GM18873 (cell line): Measurements from ENCODE around the gene MATR3.
"Not testable (repeated sequence)": the region's sequence is repeated elsewhere in the genome, so short reads cannot be mapped to it uniquely, and the experiment has no call there.

Experiments used
- ATAC-seq: cut with Tn5 transposase; IDR thresholded peaks from one replicate; pipeline ENCODE4 v1.9.1; 2021; ENCODE audit warnings: mild to moderate bottlenecking, moderate library complexity, moderate number of reproducible peaks; ENCODE audit not compliant: unreplicated experiment, low FRiP score

Gene MATR3

DNA sequence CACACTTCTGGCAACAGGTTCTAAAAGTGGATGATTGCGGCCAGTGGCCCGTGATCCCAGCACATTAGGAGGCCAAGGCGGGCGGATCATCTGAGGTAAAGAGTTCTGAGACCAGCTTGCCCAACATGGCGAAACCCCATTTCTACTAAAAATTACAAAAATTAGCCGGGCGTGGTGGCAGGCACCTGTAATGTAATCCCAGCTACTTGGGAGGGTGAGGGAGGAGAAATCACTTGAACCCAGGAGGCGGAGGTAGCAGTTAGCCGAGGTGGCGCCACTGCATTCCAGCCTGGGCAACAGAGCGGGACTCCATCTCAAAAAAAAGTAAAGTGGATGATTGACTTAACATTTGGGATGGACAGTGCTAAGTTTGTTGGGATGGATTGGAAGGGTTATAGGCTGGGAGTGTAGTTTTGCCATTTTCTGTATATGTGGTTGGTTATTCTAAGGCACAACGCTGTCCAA is 3.4 kb downstream of the MATR3 start:
- ATAC-seq: no peak

DNA sequence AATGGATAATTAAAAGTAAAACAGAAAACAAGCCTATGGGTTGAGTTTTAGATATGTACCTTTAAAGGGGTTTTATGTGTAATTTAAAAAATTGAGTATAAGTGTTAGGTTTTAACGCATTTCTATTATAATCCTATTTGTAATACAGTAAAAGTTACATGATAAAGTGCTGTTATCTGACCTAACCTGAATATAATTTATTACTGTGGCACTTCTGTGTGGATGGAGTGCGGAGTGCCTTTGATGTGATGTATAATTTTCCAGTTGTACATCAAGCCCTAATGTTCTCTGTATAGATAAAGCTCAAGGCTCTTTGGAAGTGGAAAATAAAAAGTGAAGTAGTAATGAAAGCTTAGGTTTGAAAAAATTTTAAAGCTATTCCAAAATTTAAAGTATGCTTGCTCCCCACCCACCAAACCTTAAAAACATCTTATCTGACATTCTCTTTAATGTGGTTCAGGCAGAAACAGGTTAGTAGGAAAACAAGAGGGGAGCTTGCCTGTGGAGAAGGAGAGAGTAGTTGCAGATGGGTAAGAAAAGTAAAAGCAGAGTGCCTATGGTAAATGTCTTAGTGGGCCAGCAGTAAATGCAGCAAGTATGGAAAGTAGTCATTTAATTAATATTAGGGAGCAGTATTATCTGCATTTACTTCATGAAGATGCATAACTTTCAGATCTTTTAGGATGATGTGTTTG is 4.0 kb downstream of the MATR3 start:
- ATAC-seq: no peak

DNA sequence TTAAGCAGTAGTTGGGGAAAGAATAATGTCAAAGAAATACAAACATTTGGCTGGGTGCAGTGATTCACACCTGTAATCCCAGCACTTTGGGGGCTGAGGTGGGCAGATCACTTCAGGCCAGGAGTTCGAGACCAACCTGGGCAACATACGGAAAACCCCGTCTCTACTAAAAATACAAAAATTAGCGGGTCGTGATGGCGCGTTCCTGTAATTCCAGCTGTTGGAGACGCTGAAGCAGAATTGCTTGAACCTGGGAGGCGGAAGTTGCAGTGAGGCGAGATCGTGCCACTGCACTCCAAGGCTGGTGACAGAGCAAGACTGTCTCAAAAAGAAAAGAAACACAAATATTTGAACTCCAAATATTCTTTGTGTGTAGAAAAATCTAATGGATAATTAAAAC is 4.7 kb downstream of the MATR3 start:
- ATAC-seq: no peak

DNA sequence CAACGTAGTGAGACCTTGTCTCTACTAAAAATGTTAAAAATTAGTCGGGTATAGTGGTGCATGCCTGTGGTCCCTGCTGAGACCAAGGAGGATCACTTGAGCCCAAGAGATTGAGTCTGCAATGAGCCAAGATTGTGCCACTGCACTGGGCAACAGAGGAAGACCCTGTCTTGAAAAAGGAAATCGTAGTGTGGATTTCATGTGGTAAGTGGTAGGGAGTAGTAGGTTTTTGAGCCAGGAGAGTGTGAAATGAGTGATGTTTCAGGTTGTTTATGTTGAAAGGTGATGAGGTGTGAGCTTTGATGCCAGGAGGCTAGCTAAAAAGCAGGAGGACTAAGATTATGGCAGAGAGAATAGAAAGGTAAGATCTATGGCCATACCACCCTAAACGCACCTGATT is 5.9 kb downstream of the MATR3 start:
- ATAC-seq: no peak

DNA sequence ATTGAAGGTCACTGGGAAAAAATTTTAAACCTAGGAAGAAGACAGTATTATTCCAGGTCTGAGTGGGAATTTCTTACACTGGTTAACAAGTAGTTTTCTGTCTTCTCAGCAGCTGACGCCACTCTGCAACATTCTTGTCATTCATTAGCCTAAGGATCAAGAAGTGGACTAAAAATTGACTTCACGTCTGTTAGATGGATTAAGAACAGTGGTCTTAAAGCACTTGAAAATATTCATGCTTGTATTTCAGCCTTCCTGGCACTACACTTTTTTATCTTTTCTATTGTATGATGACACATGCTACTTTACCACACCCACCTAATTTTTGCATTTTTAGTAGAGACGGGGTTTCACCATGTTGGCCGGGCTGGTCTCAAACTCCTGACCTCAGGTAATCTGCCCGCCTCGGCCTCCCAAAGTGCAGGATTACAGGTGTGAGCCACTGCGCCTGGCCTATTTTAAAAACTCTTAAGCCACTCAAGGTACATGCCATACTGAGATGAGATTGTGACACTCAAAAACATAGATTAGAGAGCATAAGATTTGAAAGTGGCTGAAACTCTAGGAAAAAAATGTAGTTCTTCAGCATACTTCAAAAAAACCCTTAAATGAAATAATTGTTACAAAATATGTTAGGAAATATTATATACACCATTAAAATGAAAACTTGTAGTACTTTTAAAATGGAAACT is 8.4 kb downstream of the MATR3 start:
- no peak for ATAC-seq

DNA sequence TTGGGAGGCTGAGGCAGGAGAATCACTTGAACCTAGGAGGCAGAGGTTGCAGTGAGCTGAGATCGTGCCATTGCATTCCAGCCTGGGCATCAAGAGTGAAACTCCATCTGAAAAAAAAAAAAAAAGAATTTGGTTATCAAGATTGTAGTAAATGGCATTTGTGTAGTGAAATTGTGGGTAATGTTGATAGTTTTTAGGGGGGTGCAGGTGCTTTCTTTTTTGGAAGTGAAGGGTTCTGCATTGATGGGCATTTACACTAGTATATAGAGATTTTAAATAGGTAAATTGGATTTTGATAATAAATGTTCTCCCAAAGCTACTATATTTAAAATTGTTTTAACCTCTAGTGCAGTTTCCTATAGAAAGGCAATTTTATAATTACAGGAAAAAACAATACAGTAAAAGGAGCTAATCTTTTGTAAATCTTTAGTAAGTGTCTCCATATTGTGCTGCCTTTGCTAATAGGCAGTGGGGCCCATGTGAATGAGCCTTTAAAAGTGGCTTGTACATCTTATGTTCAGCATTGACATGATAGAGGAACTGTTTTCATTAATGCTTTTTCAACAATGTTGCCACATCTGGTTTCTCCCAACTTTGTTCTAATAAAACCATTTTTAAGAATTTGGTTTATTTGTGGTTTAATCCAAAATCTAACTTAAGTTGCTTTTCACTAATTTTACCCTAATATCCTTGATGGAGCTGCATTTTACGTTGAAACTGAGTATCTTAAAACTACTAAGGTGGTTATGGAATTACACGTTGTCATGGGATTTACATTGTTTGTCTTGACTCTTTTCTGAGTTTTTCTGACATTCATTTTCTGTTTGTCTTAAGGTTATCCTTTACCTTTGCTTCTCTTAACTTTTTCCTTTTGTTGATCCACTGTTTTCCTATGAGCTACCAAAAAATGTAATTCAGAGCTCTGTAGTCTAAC is 11.1 kb downstream of the MATR3 start:
- no peak for ATAC-seq

DNA sequence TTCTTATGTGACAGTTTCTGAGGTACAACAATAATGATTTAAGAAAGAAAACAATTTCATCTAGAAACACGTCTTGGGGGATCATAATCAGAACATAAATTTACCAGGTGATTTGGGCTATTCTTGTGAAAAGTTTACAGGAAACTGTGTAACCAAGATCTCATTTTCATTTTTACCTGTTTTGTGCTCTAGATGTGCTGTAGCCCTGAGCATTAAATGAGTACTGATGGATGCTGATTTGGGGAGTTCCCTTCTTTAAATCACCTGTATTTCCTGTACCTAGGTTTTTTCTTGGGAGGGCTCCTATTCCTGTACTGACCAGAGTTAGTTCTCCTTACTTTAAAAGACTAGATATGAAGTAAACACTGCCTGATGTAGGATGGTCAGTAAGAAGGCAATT is 12.7 kb downstream of the MATR3 start:
- no peak for ATAC-seq

DNA sequence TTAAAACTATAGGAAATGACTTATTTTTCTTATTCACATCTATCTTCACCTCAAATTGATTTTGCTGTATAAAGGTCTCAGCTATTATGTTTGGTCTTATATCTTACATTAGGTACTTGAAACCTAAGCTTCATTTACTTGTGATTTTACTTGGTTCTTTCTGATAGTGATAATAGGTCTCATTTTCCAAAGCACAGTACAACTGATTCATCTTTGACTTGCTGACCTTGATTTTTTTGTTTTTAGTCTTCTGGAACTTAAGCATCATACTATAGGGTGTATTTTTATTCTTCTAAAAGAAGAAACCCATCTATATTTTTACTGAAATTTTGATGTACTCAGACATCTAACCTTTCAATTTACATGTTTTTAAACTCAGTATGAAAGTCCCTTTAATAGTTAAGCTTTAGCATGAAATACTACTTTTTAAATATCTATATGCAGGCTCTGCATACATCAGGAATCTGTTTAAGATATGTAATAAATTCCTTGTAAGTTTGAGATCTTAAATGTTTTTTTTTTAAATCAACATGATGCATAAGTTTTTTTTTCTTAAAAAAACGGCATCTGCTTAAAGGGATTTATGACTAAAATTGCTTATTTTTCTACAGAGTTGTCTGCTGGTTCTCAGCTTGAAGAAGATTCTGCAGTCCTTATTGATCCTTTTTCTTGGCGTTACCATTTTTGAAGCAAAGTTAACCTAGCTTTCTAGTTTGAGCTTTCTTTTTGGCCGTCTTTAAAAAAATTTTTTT is 13.3 kb downstream of the MATR3 start:
- ATAC-seq: no peak

DNA sequence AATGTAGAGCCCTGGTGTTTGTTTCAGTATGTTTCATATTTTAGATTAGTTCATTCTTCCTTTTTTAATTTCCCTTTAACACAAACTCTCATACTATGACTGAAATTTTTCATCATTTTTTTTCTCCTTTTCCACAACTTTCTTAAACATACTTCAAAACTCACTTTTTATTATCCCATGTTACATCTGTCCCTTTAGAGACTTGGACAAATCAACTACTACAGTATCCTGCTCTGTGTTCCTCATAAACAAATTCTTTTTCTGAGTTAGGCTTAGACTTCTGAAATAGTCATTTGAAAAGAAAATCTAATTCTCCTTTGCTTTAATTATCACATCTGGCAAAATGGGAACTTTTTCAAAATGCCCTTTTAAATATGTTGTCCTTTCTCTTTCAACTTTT is 15.3 kb downstream of the MATR3 start:
- ATAC-seq: no peak

DNA sequence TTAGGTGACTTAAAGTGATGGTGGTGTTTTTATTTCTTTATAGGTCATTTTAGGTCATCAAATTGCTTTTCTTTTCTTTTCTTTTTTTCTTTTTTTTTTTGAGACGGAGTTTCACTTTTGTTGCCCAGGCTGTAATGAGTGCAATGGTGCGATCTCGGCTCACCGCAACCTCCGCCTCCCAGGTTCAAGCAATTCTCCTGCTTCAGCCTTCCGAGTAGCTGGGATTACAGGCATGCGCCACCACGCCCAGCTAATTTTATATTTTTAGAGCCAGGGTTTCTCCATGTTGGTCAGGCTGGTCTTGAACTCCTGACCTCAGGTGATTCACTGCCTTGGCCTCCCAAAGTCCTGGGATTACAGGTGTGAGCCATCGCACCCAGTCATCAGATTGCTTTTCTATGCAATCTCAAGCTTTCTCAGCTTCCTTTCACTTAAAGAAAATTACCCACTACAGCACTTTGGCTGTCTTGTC is 17.2 kb downstream of the MATR3 start:
- ATAC-seq: not testable (repeated sequence)

DNA sequence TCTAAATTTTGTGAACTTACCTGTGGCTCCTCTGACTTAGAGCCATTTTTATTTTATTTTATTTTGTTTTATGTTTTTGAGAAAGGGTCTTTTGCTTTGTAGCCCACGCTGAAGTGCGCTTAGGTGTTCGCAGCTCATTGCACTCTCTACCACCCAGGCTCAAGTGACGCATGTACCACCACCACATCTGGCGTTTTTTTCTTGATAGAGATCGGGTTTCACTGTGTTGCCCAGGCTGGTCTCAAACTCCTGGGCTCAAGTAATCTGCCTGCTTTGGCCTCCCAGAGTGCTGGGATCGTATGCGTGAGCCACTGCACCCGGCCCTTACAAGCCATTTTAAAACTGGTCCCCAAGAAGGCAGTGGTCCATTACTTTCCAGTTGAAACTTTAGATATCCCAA is 18.5 kb downstream of the MATR3 start:
- ATAC-seq: no peak

DNA sequence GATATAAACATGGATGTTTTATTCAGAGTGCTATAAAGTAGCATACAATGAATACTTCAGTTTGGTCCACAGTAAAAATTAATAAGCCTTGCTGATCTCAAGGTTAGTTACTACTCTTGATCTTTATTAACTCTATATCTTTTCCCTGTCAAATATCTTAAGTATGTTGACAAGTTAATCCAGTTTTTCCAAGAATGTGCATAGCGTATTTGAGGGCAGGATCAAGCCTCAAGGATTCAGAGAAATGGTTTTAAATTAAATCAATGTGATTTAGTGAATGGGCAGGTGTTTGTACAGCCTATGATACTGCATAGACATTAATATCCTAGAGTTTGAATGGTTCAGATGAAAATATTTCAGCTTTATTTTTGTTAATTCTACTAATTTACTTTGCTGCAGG is 20.7 kb downstream of the MATR3 start:
- ATAC-seq: no peak

DNA sequence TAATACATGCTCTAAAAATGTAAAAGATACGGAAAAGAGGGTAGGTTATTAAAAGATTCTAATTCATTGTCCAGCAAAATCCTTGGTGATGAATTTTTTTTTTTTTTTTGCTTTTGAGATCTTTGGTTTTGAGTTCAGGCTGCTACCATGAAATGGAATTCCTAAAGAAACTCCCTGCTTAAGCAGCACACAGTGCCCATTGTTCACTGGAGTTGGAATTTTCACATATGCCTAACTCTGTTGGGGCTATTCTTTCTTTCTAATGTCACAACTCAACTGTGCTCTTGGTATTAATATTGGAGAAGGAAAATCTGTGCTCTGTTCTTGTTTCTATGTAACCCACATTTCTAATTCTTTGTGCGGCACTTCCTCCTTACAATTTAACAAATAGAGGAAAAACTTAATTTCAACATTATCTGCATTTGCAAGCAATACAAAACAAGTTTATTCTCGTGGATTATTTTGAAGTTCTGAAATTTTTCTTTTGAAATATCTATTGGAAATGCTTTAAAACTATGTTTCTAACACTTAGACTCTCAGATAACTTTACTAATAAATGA is 21.6 kb downstream of the MATR3 start:
- no peak for ATAC-seq

DNA sequence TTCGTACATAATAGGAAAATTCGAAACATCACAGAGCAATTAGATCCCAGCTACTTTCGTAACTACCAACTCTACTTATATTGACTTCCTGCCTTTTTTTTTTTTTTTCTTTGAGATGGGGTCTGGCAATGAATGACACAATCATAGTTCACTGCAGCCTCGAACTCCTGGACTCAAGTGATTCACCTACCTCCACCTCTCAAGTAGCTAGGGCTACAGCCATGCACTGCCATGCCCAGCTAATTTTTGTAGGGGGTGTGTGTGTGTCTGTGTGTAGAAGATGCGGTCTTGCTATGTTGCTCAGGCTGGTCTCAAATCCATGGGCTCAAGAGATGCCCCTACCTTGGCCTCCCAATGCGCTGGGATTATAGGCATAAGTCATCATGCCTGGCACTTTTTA is 42.3 kb downstream of the MATR3 start:
- ATAC-seq: no peak

DNA sequence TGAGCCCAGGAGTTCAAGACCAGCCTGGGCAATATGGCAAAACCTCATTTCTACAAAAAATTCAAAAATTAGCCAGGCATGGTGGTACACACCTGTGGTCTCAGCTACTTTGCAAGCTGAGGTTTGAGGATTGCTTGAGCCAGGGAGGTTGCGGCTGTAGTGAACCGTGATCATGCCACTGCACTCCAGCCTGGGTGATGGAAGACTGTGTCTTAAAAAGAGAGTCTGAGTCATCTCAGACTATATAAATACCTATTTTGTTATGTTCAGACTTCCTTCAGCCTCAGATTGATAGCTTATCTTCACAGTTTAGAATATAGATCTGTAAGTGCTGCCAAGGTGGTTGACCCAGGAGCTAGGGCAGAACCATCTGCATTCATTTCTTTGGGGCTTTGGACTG is 46.5 kb downstream of the MATR3 start:
- ATAC-seq: no peak

DNA sequence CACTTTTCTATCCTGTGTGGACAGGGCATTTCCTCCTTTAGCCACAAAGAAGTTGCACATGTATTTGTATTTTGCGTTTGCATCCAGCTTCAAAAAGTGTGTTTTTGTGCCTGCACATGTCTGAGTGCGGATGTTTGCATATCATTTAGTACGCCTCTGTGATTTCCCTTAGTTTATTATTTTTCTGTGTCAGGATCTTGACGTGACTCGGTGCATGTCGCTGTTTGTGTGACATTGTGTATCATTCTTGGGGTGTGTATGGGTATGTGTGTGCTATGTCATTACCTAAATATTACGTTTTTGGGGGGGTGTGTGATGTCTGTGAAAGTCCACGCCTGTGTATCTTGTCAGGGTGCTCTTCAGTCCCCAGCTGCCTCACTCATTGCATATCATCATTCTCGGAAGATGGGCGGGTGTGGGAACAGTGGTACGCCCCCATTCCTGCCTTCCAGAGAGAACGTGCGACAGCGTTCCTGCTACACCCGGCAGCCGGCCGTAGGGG is 47.7 kb downstream of the MATR3 start:
- ATAC-seq: no peak

DNA sequence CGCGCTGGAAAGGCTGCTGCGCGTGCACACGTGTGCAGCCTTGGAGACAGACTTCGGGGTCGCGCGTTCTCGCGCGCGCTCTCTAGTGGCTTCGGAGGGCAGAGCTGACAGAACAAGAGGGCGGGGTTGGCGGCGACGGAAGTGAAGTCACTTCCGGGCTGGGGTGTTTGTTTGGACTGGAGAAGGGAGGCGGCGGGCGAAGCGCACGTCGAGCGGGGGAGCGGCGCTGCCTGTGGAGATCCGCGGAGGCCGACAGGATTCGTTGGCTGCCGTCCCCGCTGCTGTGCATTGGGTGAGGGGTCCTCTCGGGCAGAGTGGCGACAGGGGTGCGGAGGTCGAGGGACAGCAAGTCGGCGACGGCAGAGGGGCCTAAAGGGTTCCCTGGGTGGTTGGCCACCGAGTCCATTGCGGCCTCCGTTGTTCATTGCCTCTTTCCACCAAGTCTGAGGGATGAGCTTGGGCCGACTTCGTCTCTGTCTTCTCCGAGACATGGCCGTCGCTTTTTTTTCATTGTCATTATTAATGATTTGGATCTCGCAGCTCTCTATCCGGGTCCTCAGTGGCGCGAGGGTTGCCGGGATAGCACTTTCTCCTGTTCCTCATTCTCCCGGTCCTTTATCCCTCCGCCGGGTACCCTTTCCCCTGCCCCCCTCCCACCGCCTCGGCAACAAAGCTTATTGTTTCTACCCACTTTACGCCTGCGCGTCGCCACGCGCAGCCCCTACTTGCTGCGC is 48.3 kb downstream of the MATR3 start, which contains the start of gene PAIP2:
Gene PAIP2 (plus strand): TSS at position 166 of the 734 bp plus-strand sequence. CDS start 21,931 bp downstream, outside the sequence.
- ATAC-seq: peak; percentile 87

DNA sequence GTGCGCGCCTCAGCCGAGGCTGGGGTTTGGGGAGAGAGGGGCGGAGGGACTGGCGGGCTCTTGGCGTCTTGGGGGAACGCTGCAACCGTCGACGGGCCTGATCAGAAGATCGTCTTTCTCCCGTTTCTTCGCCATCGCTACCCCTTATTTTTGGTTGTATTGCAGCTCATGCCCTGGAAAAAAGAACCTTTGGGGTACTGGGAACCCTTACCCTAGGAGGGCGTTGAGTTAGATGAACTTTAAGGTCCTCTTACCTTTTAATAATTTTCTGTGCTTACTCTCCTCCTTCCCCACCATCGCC is 48.8 kb downstream of the MATR3 start:
- ATAC-seq: no peak

DNA sequence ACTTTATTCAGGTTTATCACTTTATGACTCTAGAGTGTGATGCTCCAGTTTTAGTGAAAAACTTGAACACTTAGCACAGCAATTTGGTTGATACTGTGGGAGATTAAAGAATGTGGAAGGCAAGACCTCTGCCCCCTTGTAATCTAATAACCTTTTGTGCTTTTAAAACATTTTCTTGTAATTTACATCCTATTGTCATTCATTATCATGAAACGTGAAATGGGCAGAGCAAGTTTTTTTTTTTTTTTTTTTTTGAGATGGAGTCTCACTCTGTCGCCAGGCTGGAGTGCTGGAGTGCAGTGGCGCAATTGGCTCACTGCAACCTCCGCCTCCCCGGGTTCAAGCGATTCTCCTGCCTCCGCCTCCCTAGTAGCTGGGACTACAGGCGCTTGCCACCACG is 49.9 kb downstream of the MATR3 start:
- no peak for ATAC-seq
